GM12878 (cell line): ENCODE measurements around the gene LCLAT1. TPM values are rescaled to one million over a fixed set of nuclear protein-coding genes. Genes with fewer than 3 reads are reported as not detected.

ENCODE experiments used
- ATAC-seq: fragments of 200-7000 bp; cut with Tn5 transposase; 3 replicates; pipeline ENCODE4 v1.9.1; 2020; ENCODE audit warnings: mild to moderate bottlenecking, moderate library complexity
- BruUV-seq: library from RNA; stranded (reverse); fragments of 400-500 nt; replicated peaks from 2 replicates; lab custom pipeline; 2021; lab: Mats Ljungman, UMichigan
- CTCF ChIA-PET: fragments of 300-600 bp; sonication (Branson Sonifier 250); formaldehyde crosslinking; extraction: SDS; loops from one replicate; lab custom pipeline; 2021; ENCODE audit warnings: inconsistent platforms; lab: Yijun Ruan, JAX
- POLR2A ChIA-PET: fragments of 350-600 bp; formaldehyde crosslinking; extraction: SDS; loops from one replicate; lab custom pipeline; 2021; ENCODE audit warnings: inconsistent platforms; lab: Charles Lee
- RAD21 ChIA-PET: fragments of 300-600 bp; sonication (Branson Sonifier 250); formaldehyde crosslinking; loops from one replicate; lab custom pipeline; 2023; ENCODE audit warnings: antibody characterized with exemption; ENCODE audit not compliant: unreplicated experiment; lab: Charles Lee
- SMC1A ChIA-PET: fragments of 300-600 bp; sonication (Branson Sonifier 250); formaldehyde crosslinking; loops from one replicate; lab custom pipeline; 2023; ENCODE audit not compliant: unreplicated experiment, uncharacterized antibody; lab: Charles Lee
- DNase-seq: peaks from one replicate; pipeline ENCODE4 v3.0.0-alpha.2; 2011; ENCODE audit warnings: low read depth, low spot score
- FAIRE-seq: peaks from 3 replicates; lab custom pipeline; 2011; peaks lifted over from hg19 to GRCh38; lab: Jason Lieb, UNC
- H2AFZ ChIP-seq: 2 replicates; pipeline ENCODE4 v1.6.0; 2011; ENCODE audit warnings: low read depth, low read length, control low read depth; ENCODE audit not compliant: control insufficient read depth
- H3K27ac ChIP-seq: 2 replicates; pipeline ENCODE4 v1.5.1; 2011; ENCODE audit warnings: control low read depth; ENCODE audit not compliant: control insufficient read depth, insufficient read depth
- H3K27me3 ChIP-seq, 2 experiments: replicated peaks in 1 of 2; 2 replicates each; pipeline versions ENCODE4 v1.6.0 to v1.6.1; 2011; ENCODE audit warnings: low read length in 1 of 2; ENCODE audit not compliant: control insufficient read depth in 2 of 2, insufficient read depth in 2 of 2
- H3K36me3 ChIP-seq, 2 experiments: 2 replicates each; pipeline ENCODE4 v1.5.1; 2011; ENCODE audit warnings: low read length in 1 of 2; ENCODE audit not compliant: control insufficient read depth in 2 of 2, insufficient read depth in 2 of 2
- H3K4me1 ChIP-seq: 2 replicates; pipeline ENCODE4 v1.6.1; 2011; ENCODE audit warnings: mild to moderate bottlenecking, low read length, moderate library complexity, mixed read lengths; ENCODE audit not compliant: control insufficient read depth, insufficient read depth
- H3K4me2 ChIP-seq: 2 replicates; pipeline ENCODE4 v1.6.0; 2011; ENCODE audit warnings: control low read depth; ENCODE audit not compliant: control insufficient read depth, insufficient read depth
- H3K4me3 ChIP-seq: fragments of 200-600 bp; sonication (generic); 2 replicates; pipeline ENCODE4 v1.5.1; 2016
- H3K79me2 ChIP-seq: 2 replicates; pipeline ENCODE4 v1.6.0; 2011; ENCODE audit warnings: low read length; ENCODE audit not compliant: control insufficient read depth, insufficient read depth
- H3K9ac ChIP-seq: 2 replicates; pipeline ENCODE4 v1.8.0; 2011; ENCODE audit warnings: low read length, control low read depth, mixed read lengths; ENCODE audit not compliant: control insufficient read depth, insufficient read depth
- H3K9me3 ChIP-seq: replicated peaks from 3 replicates; pipeline ENCODE4 v1.5.1; 2011; ENCODE audit warnings: mild to moderate bottlenecking, low read length; ENCODE audit not compliant: control insufficient read depth, insufficient read depth
- H4K20me1 ChIP-seq: 2 replicates; pipeline ENCODE4 v1.6.0; 2011; ENCODE audit not compliant: control insufficient read depth, insufficient read depth
- CREM ChIP-seq: IDR thresholded peaks from 2 replicates; pipeline ENCODE4 v1.6.1; 2014; ENCODE audit warnings: antibody characterized with exemption, low read depth
- DPF2 ChIP-seq: fragments of 450-650 bp; IDR thresholded peaks from 2 replicates; pipeline ENCODE4 v1.6.1; 2017; ENCODE audit warnings: mild to moderate bottlenecking
- EP300 ChIP-seq, 2 experiments: fragments of 150-350 bp in 1 of 2; IDR thresholded peaks; 2 replicates each; pipeline ENCODE4 v1.6.1; 2011 to 2012; ENCODE audit warnings: low read depth in 2 of 2, low read length in 2 of 2, borderline replicate concordance in 1 of 2, improper control_type of control experiment in 1 of 2, inconsistent platforms in 1 of 2; ENCODE audit not compliant: control insufficient read depth in 1 of 2
- ESRRA ChIP-seq: IDR thresholded peaks from 2 replicates; pipeline ENCODE4 v1.6.1; 2012; ENCODE audit warnings: mild to moderate bottlenecking, low read length, improper control_type of control experiment
- FOS ChIP-seq: IDR thresholded peaks from 3 replicates; pipeline ENCODE4 v1.6.1; 2011; ENCODE audit warnings: borderline replicate concordance; ENCODE audit not compliant: insufficient read length; ENCODE audit errors: extremely low read depth
- KDM1A ChIP-seq: fragments of 200-600 bp; sonication (generic); IDR thresholded peaks from 2 replicates; pipeline ENCODE4 v1.6.1; 2016; ENCODE audit warnings: borderline replicate concordance
- NBN ChIP-seq: fragments of 450-650 bp; IDR thresholded peaks from 2 replicates; pipeline ENCODE4 v1.6.1; 2016
- NFIC ChIP-seq: IDR thresholded peaks from 2 replicates; pipeline ENCODE4 v1.6.1; 2012; ENCODE audit warnings: low read depth, mild to moderate bottlenecking, inconsistent platforms, low read length, moderate library complexity
- NR2F1 ChIP-seq: fragments of 450-650 bp; conservative IDR thresholded peaks from 2 replicates; pipeline ENCODE4 v1.6.1; 2017; ENCODE audit warnings: mild to moderate bottlenecking
- RAD51 ChIP-seq: fragments of 450-650 bp; IDR thresholded peaks from 2 replicates; pipeline ENCODE4 v1.6.1; 2016; ENCODE audit warnings: moderate library complexity, mild to moderate bottlenecking, inconsistent platforms
- WGBS: methylation state at CpG from one replicate; pipeline ENCODE4 v1.1.6; 2016; ENCODE audit warnings: low lambda C conversion rate; ENCODE audit not compliant: insufficient replicate concordance, insufficient coverage; ENCODE audit errors: missing lambda C conversion rate; 5-methylcytosine and 5-hydroxymethylcytosine counted together
- in situ Hi-C: fragments of 300-500 bp; cut with MboI; formaldehyde crosslinking; loops from 9 replicates; pipeline ENCODE4 v1.14.3; 2018; ENCODE audit warnings: mixed read lengths
- intact Hi-C: fragments of 100-400 bp; cut with micrococcal nuclease; formaldehyde crosslinking; loops from one replicate; pipeline ENCODE4 v1.14.2; 2022; ENCODE audit not compliant: unreplicated experiment
- polyA plus RNA-seq, 11 experiments: library from polyadenylated mRNA; depleted of rRNA in 4 of 11; unstranded in 6 of 11; stranded (reverse) in 5 of 11; fragments of >200 nt; fragmentation: Nextera tagmentation in 4 of 11; fragmentation: Illumina TruSeq in 1 of 11; extraction: Ambion mirVana in 4 of 11; extraction: Trizol in 1 of 11; gene quantifications; 1 replicate in 1 of 11; 2 replicates in 10 of 11; pipeline versions ENCODE4 v1.2.1 to v1.2.3, GENCODE V29; 2011 to 2016; ENCODE audit warnings: inconsistent platforms in 2 of 11, missing spikeins in 2 of 11, low read depth in 1 of 11
- total RNA-seq, 4 experiments: library from RNA; depleted of rRNA in 3 of 4; stranded (reverse); fragments of >200 nt in 3 of 4; fragmentation: Illumina TruSeq in 1 of 4; extraction: Trizol in 1 of 4; gene quantifications; 2 replicates each; pipeline versions ENCODE4 v1.2.1 to v1.2.3, GENCODE V29; 2013 to 2021
- TF ChIP-seq, protein P1 (sequence below): fragments of 450-650 bp; IDR thresholded peaks from 2 replicates; pipeline ENCODE4 v1.6.1; 2016; ENCODE audit warnings: mild to moderate bottlenecking, moderate library complexity, borderline replicate concordance

Gene LCLAT1
- total and polyA plus RNA-seq, 10 of the 15 experiments (the other 5 are each of a cell fraction or from before 2014, with no cell fraction given) = 8.1 to 33.0 (median 15.9) TPM

DNA sequence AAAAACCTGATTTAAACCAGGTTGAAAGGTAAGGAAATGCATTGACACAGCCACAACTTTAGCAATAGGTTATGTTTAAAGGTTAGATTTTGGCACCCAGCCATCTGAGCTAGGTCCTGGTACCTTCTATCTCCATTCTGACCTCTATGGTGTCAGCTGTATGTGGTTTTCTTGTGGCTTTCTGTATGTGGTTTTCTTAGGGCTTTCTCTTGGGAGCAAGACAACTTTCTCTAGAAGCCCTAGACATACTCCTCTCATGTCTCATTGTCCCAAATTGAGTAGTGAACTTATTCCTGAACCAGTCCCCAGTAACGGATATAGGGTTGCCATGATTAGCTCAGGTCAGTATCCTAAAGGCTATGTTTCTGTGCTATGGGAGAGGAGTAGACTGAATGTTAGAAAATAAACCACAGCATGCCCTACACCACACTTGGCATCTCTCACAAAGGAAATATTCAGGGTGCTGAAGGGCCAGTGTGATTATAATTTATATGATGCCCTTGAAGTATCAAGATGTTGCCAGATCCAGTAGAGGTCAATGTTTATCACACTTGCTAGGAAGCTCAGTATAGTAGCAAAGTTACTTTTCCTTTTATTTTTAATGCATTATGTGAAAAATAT lies 184.1 kb downstream of the LCLAT1 start (continued):
- TF ChIP-seq NFIC (peak; percentile 52; the same call in 1 of the 2 replicates), NR2F1 (0 out of 2 replicates have a peak, but pooled peaks have one; percentile 20), DPF2 (0 out of 2 replicates have a peak, but pooled peaks have one; percentile 12), FOS (no peak)

DNA sequence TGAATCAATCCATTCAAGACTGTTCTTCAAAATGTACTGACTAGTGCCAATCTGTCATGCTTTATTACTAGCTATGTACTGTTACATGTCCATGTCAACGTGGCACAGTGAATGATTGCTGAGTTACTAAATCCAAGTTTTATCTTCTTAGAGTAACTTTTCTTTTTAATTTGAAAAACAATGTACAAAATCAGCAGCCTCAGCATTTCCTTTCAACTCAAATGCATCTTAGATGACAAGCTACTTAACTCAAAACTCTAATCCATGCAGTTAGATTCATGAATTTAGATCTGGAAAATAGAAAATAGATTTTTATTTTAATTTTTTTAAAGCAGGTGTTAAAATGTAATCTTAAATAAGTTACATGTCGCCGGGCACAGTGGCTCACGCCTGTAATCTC lies 186.0 kb downstream of the LCLAT1 start:
- Histone ChIP-seq H3K79me2 (no peaks in the 10 kb centered on the region), H3K4me3 (no peak overlapping the region), H3K9me3 (no peaks in the 10 kb centered on the region; the same call in 1 of the 3 replicates), H3K4me2 (no peak overlapping the region), H3K36me3 (no peaks in the 10 kb centered on the region), H3K27ac (no peak overlapping the region), H3K27me3 (no peaks in the 10 kb centered on the region), H3K9ac (no peak overlapping the region), H2AFZ (no peak overlapping the region), H4K20me1 (no peaks in the 10 kb centered on the region), H3K4me1 (peaks cover 13% of the 10 kb centered on the region; the same call in 1 of the 2 replicates)
- FAIRE-seq = no peak
- ChIA-PET SMC1A (interaction anchor here (0.6 to 3.9 kb wide), 9 partner anchors 9 to 468 kb away, joined by 3 to 15 read pairs (median 3); no protein-coding TSS in a partner anchor), RAD21 (no interaction called here), POLR2A (interaction anchor here (1.0 kb wide), 1 partner anchor 22 kb away, joined by 3 read pairs; no protein-coding TSS in a partner anchor), CTCF (interaction anchor here (2.9 to 3.3 kb wide), 2 partner anchors 14 to 78 kb away, joined by 12 to 14 read pairs; no protein-coding TSS in a partner anchor)
- no TSS peak for BruUV-seq
- ATAC-seq = no peak
- WGBS = 82% methylated on average over 4 of the region's 4 CpGs
- DNase-seq = no peak
- in situ Hi-C loops (no loop called here), intact Hi-C loops (no loop called here)
- TF ChIP-seq ESRRA = no peak
- no peak for TF ChIP-seq RAD51
- TF ChIP-seq EP300 (IDR thresholded peaks at IDR 0.05; ENCODE audit: borderline replicate concordance in 1 of 2, control insufficient read depth in 1 of 2, low read depth in 2 of 2, low read length in 2 of 2) = no peak
- TF ChIP-seq, protein P1, sequence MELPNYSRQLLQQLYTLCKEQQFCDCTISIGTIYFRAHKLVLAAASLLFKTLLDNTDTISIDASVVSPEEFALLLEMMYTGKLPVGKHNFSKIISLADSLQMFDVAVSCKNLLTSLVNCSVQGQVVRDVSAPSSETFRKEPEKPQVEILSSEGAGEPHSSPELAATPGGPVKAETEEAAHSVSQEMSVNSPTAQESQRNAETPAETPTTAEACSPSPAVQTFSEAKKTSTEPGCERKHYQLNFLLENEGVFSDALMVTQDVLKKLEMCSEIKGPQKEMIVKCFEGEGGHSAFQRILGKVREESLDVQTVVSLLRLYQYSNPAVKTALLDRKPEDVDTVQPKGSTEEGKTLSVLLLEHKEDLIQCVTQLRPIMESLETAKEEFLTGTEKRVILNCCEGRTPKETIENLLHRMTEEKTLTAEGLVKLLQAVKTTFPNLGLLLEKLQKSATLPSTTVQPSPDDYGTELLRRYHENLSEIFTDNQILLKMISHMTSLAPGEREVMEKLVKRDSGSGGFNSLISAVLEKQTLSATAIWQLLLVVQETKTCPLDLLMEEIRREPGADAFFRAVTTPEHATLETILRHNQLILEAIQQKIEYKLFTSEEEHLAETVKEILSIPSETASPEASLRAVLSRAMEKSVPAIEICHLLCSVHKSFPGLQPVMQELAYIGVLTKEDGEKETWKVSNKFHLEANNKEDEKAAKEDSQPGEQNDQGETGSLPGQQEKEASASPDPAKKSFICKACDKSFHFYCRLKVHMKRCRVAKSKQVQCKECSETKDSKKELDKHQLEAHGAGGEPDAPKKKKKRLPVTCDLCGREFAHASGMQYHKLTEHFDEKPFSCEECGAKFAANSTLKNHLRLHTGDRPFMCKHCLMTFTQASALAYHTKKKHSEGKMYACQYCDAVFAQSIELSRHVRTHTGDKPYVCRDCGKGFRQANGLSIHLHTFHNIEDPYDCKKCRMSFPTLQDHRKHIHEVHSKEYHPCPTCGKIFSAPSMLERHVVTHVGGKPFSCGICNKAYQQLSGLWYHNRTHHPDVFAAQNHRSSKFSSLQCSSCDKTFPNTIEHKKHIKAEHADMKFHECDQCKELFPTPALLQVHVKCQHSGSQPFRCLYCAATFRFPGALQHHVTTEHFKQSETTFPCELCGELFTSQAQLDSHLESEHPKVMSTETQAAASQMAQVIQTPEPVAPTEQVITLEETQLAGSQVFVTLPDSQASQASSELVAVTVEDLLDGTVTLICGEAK = no peak
- no peak for TF ChIP-seq KDM1A
- TF ChIP-seq CREM = no peak
- no peak for TF ChIP-seq NBN
